ENCODE measurements around the gene SATB2. TPM values are rescaled to one million over a fixed set of nuclear protein-coding genes. Genes with fewer than 3 reads are reported as not detected.

Gene SATB2
- total RNA-seq, 3 donors from 2014 or later: 2.3 to 12.2 (median 8.2) TPM

- TF ChIP-seq CTCF (IDR thresholded peaks at IDR 0.05) (no peak), POLR2AphosphoS5 (IDR thresholded peaks at IDR 0.05) (no peak), POLR2A (IDR thresholded peaks at IDR 0.05) (no peak)
- intact Hi-C loops (cut with DNase I; ENCODE audit: low total_unique reads): no loop called here
- no peaks in the 10 kb centered on the region for H3K36me3 ChIP-seq
Observed at GRCh38 chr2:199456383-199457146, 1.2 kb downstream of the SATB2 start.

GRCh38 chr2:199455545-199456382 lies 2.0 kb downstream of the SATB2 start:
- intact Hi-C loops (cut with DNase I; ENCODE audit: low total_unique reads): no loop called here
- H3K36me3 ChIP-seq: no peaks in the 10 kb centered on the region
- no peak for DNase-seq (ENCODE audit: low spot score in 2 of 2)
- H3K4me1 ChIP-seq: peaks cover 10% of the 10 kb centered on the region in 2 donors
- no peak overlapping the region for H3K27ac ChIP-seq
- peak overlapping the region; percentile 17 to 73 (median 63) for H3K4me3 ChIP-seq
- TF ChIP-seq POLR2AphosphoS5 (IDR thresholded peaks at IDR 0.05) (no peak), CTCF (IDR thresholded peaks at IDR 0.05) (no peak), POLR2A (IDR thresholded peaks at IDR 0.05) (no peak)
- no peaks in the 10 kb centered on the region for H3K9me3 ChIP-seq
- peaks cover 5 to 70% of the 10 kb centered on the region in 2 donors for H3K27me3 ChIP-seq

More at GRCh38 chr2:199456383-199457146, 1.2 kb downstream of the SATB2 start:
- H3K27ac ChIP-seq: no peak overlapping the region
- H3K4me3 ChIP-seq: peak overlapping the region; percentile 63 to 90 (median 73)
- peaks cover 5 to 74% of the 10 kb centered on the region in 2 donors for H3K27me3 ChIP-seq
- H3K9me3 ChIP-seq: no peaks in the 10 kb centered on the region
- no peak for DNase-seq (ENCODE audit: low spot score in 2 of 2)
- H3K4me1 ChIP-seq: peaks cover 10% of the 10 kb centered on the region in 2 donors

- Histone ChIP-seq H3K27me3 (peaks cover 5 to 67% of the 10 kb centered on the region in 2 donors), H3K9me3 (no peaks in the 10 kb centered on the region), H3K4me1 (peaks cover 8 to 10% of the 10 kb centered on the region in 2 donors), H3K27ac (no peak overlapping the region), H3K4me3 (peak overlapping the region in 1 of 3 donors; percentile 73), H3K36me3 (no peaks in the 10 kb centered on the region)
- no peak for TF ChIP-seq POLR2AphosphoS5 (IDR thresholded peaks at IDR 0.05)
- no peak for TF ChIP-seq POLR2A (IDR thresholded peaks at IDR 0.05)
- no peak for TF ChIP-seq CTCF (IDR thresholded peaks at IDR 0.05)
- DNase-seq (ENCODE audit: low spot score in 2 of 2): no peak
- intact Hi-C loops (cut with DNase I; ENCODE audit: low total_unique reads): no loop called here
Observed at GRCh38 chr2:199455210-199455544, 2.6 kb downstream of the SATB2 start.

GRCh38 chr2:199452991-199453379 lies 4.8 kb downstream of the SATB2 start:
- intact Hi-C loops (cut with DNase I; ENCODE audit: low total_unique reads): no loop called here

More at GRCh38 chr2:199452991-199453379, 4.8 kb downstream of the SATB2 start:
- H3K27me3 ChIP-seq: peaks cover 5 to 77% of the 10 kb centered on the region in 2 donors
- H3K4me3 ChIP-seq: no peak overlapping the region
- no peaks in the 10 kb centered on the region for H3K9me3 ChIP-seq
- H3K4me1 ChIP-seq: peaks cover 4 to 10% of the 10 kb centered on the region in 2 donors
- no peak for TF ChIP-seq POLR2A (IDR thresholded peaks at IDR 0.05)
- TF ChIP-seq POLR2AphosphoS5 (IDR thresholded peaks at IDR 0.05): no peak
- no peak for TF ChIP-seq CTCF (IDR thresholded peaks at IDR 0.05)
- no peak overlapping the region for H3K27ac ChIP-seq
- no peaks in the 10 kb centered on the region for H3K36me3 ChIP-seq
- DNase-seq (ENCODE audit: low spot score in 2 of 2): no peak

Data from breast epithelium (tissue), 4 donors.